ENCODE measurements around the gene LRMDA.
"Not testable (repeated sequence)": the region's sequence is repeated elsewhere in the genome, so short reads cannot be mapped to it uniquely, and the experiment has no call there.

LRMDA gene

DNA sequence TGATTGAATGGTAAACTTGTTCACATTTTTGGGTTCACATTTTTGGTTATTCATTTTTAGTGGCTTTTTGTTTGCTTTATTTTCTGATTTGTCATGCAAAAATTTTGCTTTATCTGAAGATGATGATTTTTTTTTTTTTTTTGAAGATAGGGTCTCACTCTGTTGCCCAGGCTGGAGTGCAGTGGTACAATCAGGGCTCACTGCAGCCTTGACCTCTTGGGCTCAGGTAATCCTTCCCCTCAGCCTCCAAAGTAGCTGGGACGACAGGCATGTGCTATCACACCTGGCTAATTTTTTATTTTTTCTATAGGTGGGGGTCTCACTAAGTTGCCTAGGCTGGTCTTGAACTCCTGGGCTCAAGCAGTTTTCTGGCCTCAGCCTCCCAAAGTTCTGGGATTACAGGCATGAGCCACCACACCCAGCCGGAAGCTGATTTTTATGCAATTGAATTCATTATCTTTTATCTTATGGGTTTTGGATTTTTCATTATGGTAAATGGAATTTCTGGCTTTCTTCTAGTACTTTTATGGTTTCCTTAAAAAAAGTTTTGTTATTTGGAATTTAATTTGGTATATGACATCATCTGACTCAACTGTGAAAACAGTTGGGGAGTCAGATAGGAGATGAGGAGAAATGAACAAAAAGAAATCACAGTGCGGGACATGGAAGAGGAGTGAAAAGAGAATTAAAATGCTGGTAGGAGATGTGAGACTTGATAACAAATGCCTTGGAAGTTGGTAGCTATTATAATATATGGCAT, 158.7 kb downstream of the LRMDA start:
- no peak for DNase-seq
- in situ Hi-C loops (cut with MboI; ENCODE audit: low pct_unique_long_range_greater_than_20kb, low sequenced_read_pairs), result no loop called here

- in situ Hi-C loops (cut with MboI; ENCODE audit: low pct_unique_long_range_greater_than_20kb, low sequenced_read_pairs), result no loop called here
- DNase-seq, result no peak
Observed at GRCh38 chr10:75592151-75592787, 160.8 kb downstream of the LRMDA start.

DNA sequence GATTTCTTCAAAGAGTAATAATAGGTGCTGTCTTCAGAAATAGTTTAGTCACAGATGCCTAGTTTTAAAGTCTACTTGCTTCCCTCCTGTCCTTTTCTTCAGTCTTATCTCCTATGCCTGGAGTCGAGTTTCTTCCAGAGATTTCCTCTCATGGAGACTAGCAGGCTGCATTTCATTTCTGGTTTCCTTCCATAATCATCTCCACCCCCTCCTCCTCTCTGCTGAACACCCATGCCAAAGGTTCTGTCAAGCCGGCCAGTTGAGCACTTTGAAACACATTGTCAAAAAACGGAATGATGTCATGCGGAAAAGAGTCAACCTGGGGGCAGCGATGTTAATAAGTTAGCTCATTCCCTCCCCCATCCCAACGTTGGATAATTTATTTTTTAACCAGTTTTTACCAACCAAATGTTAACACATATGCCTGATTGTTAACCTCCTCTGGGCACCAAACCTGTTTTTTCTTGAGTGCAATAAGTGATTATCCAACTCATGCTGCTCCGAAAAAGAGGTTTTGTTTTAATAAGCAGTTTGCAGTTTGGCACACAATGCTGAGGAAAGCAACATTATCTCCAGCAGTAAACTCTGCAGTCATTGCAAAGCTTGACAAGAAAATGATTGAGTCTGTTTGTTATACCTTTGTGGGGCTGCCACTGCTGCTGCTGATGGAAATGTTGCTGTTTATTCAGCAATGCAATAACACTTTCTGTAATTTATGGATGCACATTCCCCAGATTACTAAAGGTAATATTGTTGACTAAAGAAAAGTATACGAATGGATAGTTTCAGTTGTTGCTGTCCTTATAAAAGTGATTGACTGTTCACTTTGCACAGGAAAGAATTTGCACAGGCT, 161.6 kb downstream of the LRMDA start:
- in situ Hi-C loops (cut with MboI; ENCODE audit: low pct_unique_long_range_greater_than_20kb, low sequenced_read_pairs), result no loop called here
- DNase-seq, result no peak

GRCh38 chr10:75593692-75594556, 162.5 kb downstream of the LRMDA start:
- DNase-seq, result no peak
- in situ Hi-C loops (cut with MboI; ENCODE audit: low pct_unique_long_range_greater_than_20kb, low sequenced_read_pairs), result no loop called here

DNA sequence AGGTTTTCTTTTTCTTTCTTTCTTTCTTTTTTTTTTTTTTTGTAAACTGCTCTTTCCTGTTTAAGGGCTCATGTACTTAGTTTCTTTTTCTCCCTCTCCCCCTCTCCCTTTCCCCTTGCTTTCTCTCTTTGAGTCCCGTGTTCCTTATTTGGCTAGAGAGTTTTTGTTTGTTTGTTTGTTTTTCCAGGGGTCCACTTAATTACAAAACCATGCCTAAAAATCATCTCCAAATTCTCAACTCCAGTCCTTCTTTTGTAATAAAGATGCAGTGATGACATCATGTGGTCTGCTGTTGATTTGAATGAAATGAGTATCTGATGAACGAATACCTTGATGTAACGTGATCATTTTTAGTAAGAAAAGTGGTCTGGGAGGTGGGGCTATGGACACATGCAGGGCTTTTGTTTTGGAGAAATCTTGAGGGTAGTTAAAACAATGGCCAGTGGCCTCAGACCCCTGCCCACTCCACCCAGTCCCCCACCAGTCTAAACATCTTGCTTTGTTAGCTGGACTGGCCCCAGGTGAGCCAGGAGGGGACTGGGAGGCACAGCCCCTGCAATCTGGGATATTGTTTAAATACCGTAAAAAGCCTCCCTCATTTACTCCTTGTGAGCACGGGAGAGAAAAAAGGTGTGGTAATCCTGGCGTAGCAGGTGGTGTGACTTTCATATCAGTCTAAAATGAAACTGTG, 165.7 kb downstream of the LRMDA start:
- DNase-seq, result no peak
- in situ Hi-C loops (cut with MboI; ENCODE audit: low pct_unique_long_range_greater_than_20kb, low sequenced_read_pairs), result no loop called here

DNA sequence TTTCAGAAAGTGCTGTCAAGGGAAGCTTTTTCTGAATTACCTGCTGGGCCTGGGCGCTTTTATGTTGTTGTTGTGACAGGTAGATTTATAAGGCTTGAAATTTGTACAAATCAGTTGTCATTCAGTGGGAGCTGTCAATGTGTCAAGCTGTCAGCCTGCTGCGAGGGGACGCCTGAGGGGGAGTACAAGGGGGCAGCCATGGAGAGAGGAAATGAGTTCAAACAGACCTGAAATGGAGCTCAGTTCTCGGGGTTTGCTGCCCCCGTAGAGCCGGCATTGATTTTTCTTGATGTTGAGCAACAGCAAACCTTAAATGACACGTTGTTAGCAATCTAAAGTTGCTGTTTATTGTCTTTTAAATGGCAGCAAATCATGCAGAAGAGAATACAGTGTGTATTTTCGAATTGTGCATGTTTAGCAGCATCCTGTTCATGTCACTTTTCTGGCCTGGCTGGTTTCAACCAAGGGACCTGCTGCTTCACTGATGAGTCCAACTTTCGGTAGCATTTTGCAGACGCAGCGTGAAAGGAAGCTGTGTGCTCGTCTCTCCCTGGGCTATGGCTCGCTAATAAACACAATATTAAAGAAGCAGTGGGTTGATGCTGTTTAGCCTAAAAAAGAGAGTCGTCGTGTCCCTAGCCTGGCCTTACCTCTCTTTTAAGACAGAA, 166.5 kb downstream of the LRMDA start:
- in situ Hi-C loops (cut with MboI; ENCODE audit: low pct_unique_long_range_greater_than_20kb, low sequenced_read_pairs), result no loop called here
- no peak for DNase-seq

GRCh38 chr10:75598998-75599397, 167.6 kb downstream of the LRMDA start:
- in situ Hi-C loops (cut with MboI; ENCODE audit: low pct_unique_long_range_greater_than_20kb, low sequenced_read_pairs), result no loop called here
- DNase-seq, result no peak

DNA sequence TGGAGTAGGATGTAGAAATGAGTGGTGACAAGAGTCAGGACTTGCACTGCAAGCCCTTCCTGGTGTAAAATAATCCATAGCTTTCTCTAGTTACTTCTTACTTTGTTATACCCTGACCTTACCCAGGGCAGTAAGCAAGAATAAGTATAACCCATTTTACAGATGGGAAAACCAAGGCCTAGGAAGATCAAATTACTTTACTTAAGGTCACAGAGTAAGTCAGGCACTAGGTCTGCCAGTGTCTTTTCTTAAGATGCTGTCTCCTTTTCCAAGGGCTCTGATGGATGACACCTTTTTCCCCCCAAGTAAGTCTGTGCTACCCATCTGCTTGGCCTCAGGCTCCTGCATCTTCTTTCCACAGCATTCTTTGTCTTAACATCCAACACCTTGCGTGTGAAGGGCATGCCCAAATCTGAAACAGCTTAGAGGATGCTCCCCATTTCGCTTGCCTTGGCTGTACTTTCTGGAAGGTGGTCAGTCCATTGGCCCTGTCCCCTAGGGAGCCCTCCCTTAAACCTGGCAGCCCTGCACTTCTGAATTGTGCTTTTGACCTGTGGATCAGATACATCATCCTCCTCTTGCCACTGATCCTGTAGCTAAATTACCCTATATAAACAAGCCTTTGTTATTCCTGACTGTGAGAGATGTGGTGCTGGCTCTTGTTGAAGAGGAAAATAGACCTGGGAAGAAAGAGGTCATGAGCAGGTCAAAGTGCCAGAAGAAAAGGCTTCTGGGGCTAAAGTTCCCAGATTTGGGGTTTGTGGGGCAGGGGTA, 168.6 kb downstream of the LRMDA start:
- no peak for DNase-seq
- in situ Hi-C loops (cut with MboI; ENCODE audit: low pct_unique_long_range_greater_than_20kb, low sequenced_read_pairs), result no loop called here

DNA sequence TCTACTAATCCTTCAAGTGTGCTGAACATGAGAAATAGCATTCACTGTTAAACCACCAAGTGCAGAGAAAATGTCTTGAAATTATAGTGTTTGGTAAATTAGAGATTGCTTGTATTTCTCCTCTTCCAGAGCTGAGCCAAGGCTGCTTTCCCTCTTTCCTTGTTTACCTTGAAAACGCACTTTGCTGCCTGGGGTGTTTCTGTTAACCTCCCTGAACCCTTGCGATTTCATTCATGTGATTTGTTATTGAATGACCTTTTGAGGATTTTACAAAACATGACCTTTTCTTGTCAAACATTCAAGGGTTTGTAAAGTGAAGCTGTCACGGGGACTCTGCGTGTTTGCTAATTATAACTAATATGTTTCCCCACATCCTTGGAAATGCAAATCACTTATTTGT, 169.4 kb downstream of the LRMDA start:
- in situ Hi-C loops (cut with MboI; ENCODE audit: low pct_unique_long_range_greater_than_20kb, low sequenced_read_pairs), result no loop called here
- DNase-seq, result no peak

DNA sequence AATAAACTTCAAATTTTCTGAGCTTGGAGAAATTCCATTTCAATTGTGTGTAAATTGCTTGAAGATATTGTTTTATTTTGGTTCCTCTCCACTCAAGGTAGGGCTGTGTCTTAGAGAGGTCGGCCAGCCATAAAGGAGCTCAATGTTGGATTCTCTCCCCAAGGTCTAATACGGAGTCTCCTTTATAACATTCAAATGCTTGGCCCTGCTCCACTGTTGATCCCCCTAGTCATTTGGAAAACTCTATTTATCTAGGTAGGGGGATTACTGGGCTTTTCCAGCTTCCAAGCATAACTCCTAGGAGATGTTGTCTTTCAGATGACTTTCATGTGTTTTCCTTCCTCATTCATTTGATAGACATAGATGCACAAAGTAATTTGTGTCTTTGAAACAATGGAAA, 170.9 kb downstream of the LRMDA start:
- no peak for DNase-seq
- in situ Hi-C loops (cut with MboI; ENCODE audit: low pct_unique_long_range_greater_than_20kb, low sequenced_read_pairs), result no loop called here

DNA sequence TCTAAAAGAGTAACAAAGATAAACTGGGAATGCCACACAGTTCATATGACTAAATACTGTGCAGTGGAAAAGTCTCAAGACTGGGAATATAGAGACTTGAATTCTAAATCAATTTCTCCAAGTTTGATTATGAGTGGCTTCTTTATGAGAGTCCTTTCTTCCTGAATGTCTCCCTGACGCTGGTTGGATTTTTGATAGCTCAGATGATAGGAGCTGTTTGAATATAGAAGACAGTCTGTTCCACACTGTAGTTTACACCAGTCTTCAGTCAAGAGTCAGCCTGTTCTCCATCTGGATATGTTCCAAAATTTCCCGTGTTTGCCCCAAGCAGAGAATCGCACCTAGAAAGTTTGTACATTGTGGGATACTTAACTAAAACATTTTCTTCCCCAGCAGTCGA, 173.7 kb downstream of the LRMDA start:
- in situ Hi-C loops (cut with MboI; ENCODE audit: low pct_unique_long_range_greater_than_20kb, low sequenced_read_pairs), result no loop called here
- DNase-seq, result no peak

- DNase-seq; in situ Hi-C loops (cut with MboI; ENCODE audit: low pct_unique_long_range_greater_than_20kb, low sequenced_read_pairs): not testable (repeated sequence)
Observed at GRCh38 chr10:75605795-75606194, 174.4 kb downstream of the LRMDA start.

GRCh38 chr10:75606203-75606779, 174.9 kb downstream of the LRMDA start:
- in situ Hi-C loops (cut with MboI; ENCODE audit: low pct_unique_long_range_greater_than_20kb, low sequenced_read_pairs), result no loop called here
- DNase-seq, result no peak

DNA sequence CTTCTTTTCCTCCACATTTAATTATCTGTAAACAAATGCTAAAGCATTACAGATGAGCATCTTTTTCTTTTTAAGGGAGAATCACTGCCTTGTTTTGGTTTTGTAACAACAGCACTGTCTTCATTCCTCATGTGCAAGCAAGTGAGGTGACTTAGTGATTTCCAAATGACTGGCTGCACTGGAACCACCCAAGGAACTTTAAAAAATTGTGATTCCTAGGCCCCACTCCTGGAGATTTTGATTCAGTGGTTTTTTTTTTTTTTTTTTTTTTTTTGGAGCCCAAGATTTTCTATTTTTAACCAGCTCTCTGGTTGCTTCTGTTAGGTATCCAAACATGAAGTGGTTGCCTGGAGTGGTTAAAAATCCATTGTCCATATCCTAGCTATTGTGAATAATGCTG, 176.2 kb downstream of the LRMDA start:
- in situ Hi-C loops (cut with MboI; ENCODE audit: low pct_unique_long_range_greater_than_20kb, low sequenced_read_pairs), result no loop called here
- no peak for DNase-seq

DNA sequence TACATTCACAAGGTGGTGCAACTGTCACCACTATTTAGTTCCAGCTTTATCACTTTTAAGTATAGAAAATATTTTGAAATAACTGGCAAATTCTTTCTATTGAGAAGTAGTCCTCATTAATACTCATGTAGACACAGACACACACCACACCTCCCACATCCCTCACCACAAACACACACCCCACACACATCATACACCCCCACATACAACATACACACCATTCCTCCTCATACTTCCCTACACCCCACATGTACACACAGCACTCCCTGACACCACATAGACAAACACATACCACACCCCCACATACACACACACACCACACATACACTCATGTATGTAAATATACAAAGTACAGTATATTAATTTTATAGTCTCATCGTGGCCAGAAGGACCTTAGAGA, 178.8 kb downstream of the LRMDA start:
- no peak for DNase-seq
- in situ Hi-C loops (cut with MboI; ENCODE audit: low pct_unique_long_range_greater_than_20kb, low sequenced_read_pairs), result no loop called here

DNA sequence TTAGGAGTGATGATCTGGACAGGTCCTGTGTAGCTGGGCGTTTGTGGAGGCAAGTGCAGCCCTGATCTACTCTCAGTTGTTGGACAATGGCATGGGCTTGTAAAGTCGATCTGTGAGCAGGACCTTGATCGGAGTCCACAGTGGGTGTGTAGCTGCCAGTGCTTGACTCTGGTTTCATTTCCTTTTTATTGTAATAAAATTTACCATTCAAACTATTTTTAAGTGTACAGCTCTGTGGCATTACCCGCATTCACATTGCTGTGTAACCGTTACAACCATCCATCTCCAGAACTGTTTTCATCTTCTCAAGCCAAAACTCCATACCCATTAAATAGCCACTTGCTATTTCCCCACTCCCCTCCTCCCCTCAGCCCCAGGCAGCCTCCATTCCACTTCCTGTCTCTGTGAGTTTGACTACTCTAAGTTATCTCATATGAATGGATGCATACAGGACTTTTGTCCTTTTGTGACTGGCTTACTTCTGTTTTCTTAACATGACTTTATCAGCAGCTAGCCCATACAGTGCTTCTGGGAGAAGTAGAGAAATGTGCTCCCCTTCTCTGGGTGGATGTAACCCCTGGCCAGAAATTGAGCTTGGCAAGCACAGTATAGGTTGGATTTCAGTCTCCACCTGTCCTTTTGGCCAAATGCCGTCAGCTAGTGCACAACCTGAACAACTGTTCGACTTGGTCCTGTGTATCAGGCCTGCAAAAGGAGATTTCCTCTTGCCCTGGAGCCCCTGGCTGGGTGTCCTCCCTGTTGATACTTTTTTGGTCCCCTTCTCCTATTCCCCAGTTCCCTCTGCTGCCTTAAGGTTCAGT, 180.0 kb downstream of the LRMDA start:
- DNase-seq, result peak; percentile 33
- in situ Hi-C loops (cut with MboI; ENCODE audit: low pct_unique_long_range_greater_than_20kb, low sequenced_read_pairs), result no loop called here
